Stimulated activated CD4-positive, alpha-beta T cell treated with anti-CD3 and anti-CD28 coated beads, Interleukin-12 subunit alpha, Interleukin-12 subunit beta, amount 100 ng/mL, for 48 hours (primary cell): ENCODE data around the gene MANSC4.
"Not testable (repeated sequence)": the region's sequence is repeated elsewhere in the genome, so short reads cannot be mapped to it uniquely, and the experiment has no call there.

Source experiments
- DNase-seq, 3 donors: peaks; one replicate each; pipeline ENCODE4 v3.0.0-alpha.2; 2020; ENCODE audit warnings: low read depth in 2 of 3, low spot score in 1 of 3

MANSC4 gene

GRCh38 chr12:27756670-27757195, 23.3 kb downstream of the MANSC4 start:
- DNase-seq, result no peak

- no peak for DNase-seq
These were observed 25.2 kb downstream of the MANSC4 start for GRCh38 chr12:27754795-27755194.

GRCh38 chr12:27751386-27752047, 28.5 kb downstream of the MANSC4 start:
- DNase-seq, result no peak

- DNase-seq, result no peak
These were observed 32.8 kb downstream of the MANSC4 start for GRCh38 chr12:27747111-27747820.

- DNase-seq, result not testable (repeated sequence)
These were observed 34.3 kb downstream of the MANSC4 start for GRCh38 chr12:27745734-27746133.

GRCh38 chr12:27743601-27744000, 36.4 kb downstream of the MANSC4 start:
- no peak for DNase-seq

- not testable (repeated sequence) for DNase-seq
These were observed 45.7 kb downstream of the MANSC4 start for GRCh38 chr12:27734321-27734720.

- no peak for DNase-seq
These were observed 46.2 kb downstream of the MANSC4 start for GRCh38 chr12:27733791-27734190.

GRCh38 chr12:27733052-27733656, 46.9 kb downstream of the MANSC4 start:
- peak in 1 of 3 donors; percentile 12 for DNase-seq

- no peak for DNase-seq
These were observed 47.8 kb downstream of the MANSC4 start for GRCh38 chr12:27732281-27732680.

- no peak for DNase-seq
These were observed 49.9 kb downstream of the MANSC4 start for GRCh38 chr12:27730097-27730588.

GRCh38 chr12:27723212-27723611, 56.8 kb downstream of the MANSC4 start:
- DNase-seq, result no peak
